Measurements from ENCODE around the gene MICALL1. TPM values are rescaled to one million over a fixed set of nuclear protein-coding genes. Genes with fewer than 3 reads are reported as not detected.

Gene MICALL1, protein sequence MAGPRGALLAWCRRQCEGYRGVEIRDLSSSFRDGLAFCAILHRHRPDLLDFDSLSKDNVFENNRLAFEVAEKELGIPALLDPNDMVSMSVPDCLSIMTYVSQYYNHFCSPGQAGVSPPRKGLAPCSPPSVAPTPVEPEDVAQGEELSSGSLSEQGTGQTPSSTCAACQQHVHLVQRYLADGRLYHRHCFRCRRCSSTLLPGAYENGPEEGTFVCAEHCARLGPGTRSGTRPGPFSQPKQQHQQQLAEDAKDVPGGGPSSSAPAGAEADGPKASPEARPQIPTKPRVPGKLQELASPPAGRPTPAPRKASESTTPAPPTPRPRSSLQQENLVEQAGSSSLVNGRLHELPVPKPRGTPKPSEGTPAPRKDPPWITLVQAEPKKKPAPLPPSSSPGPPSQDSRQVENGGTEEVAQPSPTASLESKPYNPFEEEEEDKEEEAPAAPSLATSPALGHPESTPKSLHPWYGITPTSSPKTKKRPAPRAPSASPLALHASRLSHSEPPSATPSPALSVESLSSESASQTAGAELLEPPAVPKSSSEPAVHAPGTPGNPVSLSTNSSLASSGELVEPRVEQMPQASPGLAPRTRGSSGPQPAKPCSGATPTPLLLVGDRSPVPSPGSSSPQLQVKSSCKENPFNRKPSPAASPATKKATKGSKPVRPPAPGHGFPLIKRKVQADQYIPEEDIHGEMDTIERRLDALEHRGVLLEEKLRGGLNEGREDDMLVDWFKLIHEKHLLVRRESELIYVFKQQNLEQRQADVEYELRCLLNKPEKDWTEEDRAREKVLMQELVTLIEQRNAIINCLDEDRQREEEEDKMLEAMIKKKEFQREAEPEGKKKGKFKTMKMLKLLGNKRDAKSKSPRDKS
- 106 and 183 TPM in 2 replicates for total RNA-seq

DNA sequence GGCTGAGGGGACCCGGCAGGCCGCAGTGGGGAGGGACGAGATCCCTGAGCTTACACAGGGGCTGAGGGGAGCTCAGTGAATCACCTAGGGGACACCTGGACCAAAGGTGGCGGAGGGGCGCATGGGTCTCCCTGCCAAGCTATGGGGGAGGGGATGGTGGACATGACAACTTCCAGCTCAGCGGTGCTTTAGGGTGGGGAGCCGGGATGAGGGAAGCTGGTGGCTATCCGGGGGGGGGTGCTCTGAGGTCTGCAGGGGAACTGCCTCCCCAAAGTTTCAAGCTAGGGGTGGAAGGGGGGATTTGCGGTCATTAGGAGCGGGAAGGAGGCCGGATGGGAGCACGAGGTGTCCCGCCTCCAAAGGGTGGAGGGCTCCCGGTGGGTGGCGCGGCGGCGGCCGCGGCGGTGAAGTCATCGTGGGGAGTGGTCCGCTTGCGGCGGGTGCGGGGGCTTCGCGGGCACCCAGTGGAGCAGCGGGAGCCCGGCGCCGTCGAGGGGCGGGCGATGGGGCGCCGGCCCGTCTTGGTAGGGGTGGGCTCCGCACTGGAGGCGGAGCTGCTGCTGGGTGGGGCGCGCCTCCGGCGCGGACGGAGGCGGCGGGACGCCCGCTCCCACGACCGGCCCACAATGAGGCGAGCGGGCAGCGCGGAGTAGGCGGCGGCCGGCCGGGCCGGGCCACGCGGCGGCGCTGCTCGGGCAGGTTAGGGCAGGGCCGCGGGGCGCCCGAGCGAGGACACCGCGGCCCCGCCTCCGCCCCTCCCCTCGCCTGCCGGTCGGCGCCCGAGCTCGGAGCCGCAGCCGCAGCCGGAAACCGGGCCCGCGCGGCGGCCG, at the start of gene MICALL1:
TSS of gene MICALL1 (plus strand) at position 764 of the 830 bp plus-strand sequence. CDS start 126 bp downstream, outside the sequence.

DNA sequence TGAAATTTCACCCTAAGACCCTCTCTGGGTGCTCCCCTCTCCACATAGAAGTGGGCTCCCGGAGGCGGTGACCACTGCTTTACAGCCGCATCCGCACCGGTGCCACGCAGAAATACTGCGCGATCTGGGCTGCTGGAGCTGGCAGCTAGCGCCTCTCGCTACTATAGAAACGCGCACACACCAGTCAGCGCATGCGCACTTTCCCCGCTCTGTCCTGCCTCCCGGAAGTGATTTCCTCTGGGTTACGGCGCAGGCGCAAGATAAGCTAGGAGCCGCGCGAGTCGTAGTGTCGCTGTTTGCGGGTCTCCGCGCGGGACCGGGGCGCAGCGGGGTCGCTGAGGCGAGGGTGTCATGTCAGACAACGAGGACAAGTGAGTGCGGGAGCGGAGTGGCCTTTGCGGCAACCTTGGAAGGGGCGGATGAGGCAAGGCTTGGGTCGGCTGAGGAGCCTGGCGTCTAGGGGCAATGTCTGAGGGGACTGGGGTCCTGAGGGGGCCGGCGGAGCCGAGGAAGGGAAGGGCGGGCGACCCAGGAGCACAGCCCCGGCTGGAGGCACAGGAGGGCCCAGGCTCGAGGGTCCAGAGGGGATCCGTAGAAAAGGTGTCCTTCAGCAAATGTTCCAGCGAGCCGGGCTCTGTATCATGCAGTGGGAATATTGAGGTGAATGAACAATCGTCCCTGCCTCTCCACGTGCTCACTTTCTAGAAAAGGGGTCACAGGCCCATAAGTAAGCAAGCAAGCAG, 47.5 kb downstream of the MICALL1 start, which contains the start of the genes C22orf23 and POLR2F:
TSS of gene C22orf23 (minus strand) at position 165 of the 743 bp plus-strand sequence. CDS start 452 bp downstream, outside the sequence.
TSS of gene POLR2F (plus strand) at position 263 of the 743 bp plus-strand sequence. CDS start at position 352, 89 bp downstream.

DNA sequence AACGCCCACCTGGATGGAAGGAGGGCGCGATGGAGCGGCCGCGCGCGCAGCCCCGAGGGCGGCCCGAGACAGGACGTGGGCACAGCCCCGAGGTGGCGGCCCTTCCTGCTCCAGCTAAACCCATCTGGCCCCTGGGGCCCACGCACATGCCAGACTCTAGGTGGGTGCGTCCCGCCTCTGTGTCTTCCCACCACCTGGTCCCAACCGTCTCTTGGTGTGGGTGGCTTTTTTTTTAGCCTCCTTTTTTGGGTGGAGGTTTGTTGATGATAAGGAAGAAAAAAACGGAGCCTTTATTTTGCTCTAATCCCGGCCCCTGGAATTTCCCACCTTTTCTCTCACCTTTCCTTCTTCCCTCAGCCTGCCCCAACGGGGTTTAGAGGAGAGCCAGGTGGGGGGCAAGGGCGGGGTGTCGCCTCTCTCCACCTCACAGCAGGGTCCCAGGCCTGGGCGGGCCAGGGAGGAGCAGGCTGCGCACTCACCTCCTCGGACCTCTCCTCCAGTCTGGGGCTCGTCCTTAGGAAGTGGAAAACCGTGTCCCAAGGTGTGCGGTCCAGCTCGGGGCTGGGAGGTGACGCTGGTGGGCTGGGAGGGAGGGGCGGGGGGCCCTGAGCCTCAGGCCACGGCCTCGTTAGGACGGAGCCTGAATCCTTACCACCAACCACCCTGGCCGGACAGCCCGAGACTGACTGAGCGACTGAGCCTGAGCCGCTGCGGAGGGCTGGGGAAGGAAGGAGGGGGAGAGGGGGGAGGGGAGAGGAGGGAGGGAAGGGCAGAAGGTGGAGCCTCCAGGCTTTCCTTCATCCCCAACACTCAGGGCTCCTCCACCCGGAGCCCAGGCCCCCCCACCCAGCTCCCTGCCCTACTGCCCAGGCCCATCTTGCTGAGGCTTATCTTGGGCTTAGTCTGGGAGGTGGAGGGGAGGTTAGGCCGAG, 78.0 kb downstream of the MICALL1 start, which contains the start of gene SOX10:
TSS of gene SOX10 (minus strand) at position 696 of the 932 bp plus-strand sequence. CDS start 771 bp downstream, outside the sequence.

Other genes with a start within 250 kb of the MICALL1 start
- gene PDXP, start 247.6 kb upstream of the MICALL1 start, total RNA-seq: 2.0 and 4.0 TPM in 2 replicates
- 646 and 1,209 TPM in 2 replicates for gene LGALS1, start 230.7 kb upstream of the MICALL1 start, total RNA-seq
- 10.6 and 20.2 TPM in 2 replicates for gene NOL12, start 220.0 kb upstream of the MICALL1 start, total RNA-seq
- gene TRIOBP, start 209.2 kb upstream of the MICALL1 start, total RNA-seq: 104 and 127 TPM in 2 replicates
- 11.4 and 29.3 TPM in 2 replicates for gene GCAT, start 98.4 kb upstream of the MICALL1 start, total RNA-seq
- gene GALR3, start 82.9 kb upstream of the MICALL1 start, total RNA-seq: not detected in 2 replicates
- 23.9 and 35.5 TPM in 2 replicates for gene ANKRD54, start 62.0 kb upstream of the MICALL1 start, total RNA-seq
- gene EIF3L, start 56.9 kb upstream of the MICALL1 start, total RNA-seq: 327 and 350 TPM in 2 replicates
- gene C22orf23, start 47.3 kb downstream of the MICALL1 start, total RNA-seq: under 0.01 TPM in 1 of 2 replicates, not detected in the other
- 28.8 and 31.0 TPM in 2 replicates for gene POLR2F, start 47.4 kb downstream of the MICALL1 start, total RNA-seq
- not detected in 2 replicates for gene SOX10, start 78.3 kb downstream of the MICALL1 start, total RNA-seq
- gene PICK1, start 151.1 kb downstream of the MICALL1 start, total RNA-seq: 20.0 and 26.4 TPM in 2 replicates
- 0.76 and 1.2 TPM in 2 replicates for gene SLC16A8, start 177.9 kb downstream of the MICALL1 start, total RNA-seq
- under 0.01 TPM in 1 of 2 replicates, not detected in the other for gene BAIAP2L2, start 204.4 kb downstream of the MICALL1 start, total RNA-seq

Measured in placental epithelial cell (primary cell).